ENCODE data around the gene SEC24B. TPM values are rescaled to one million over a fixed set of nuclear protein-coding genes. Genes with fewer than 3 reads are reported as not detected.

SEC24B gene
- total RNA-seq, 1 donor from 2014 or later, result 36.1 TPM

GRCh38 chr4:109465069-109465468 lies 31.5 kb downstream of the SEC24B start:
- intact Hi-C loops (cut with micrococcal nuclease), result no loop called here
- H3K27ac Mint-ChIP-seq, result no peak overlapping the region
- no peak for ATAC-seq (ENCODE audit: low read depth)
- ChIA-PET CTCF (no interaction called here), POLR2A (no interaction called here)
- H3K27me3 Mint-ChIP-seq, result no peaks in the 10 kb centered on the region
- H3K4me1 Mint-ChIP-seq, result peaks cover 26% of the 10 kb centered on the region
- no peak overlapping the region for H3K4me3 Mint-ChIP-seq
- no peak for DNase-seq
- no peak for TF ChIP-seq CTCF (IDR thresholded peaks at IDR 0.05)
- peaks cover 55% of the 10 kb centered on the region for H3K36me3 Mint-ChIP-seq (ENCODE audit: low read depth)
- H3K9me3 Mint-ChIP-seq, result no peaks in the 10 kb centered on the region

DNA sequence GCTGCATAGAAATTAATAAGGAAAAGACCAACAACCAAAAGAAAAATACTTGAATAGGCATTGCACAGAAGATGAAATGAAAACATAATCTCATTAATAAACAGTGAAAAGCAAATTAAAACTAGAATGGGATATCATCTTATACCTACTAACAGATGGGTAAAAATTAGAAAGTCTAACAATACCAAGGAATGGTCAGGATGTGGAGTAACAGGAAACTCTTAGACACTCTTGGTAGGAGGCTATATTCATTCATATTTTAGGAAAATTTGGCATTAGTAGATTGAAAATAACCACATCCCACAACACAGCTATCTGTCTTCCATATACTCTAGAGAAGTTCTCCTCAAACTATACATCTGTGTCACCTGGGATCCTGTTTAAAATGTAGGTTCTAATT lies 36.3 kb downstream of the SEC24B start:
- intact Hi-C loops (cut with micrococcal nuclease), result no loop called here

DNA sequence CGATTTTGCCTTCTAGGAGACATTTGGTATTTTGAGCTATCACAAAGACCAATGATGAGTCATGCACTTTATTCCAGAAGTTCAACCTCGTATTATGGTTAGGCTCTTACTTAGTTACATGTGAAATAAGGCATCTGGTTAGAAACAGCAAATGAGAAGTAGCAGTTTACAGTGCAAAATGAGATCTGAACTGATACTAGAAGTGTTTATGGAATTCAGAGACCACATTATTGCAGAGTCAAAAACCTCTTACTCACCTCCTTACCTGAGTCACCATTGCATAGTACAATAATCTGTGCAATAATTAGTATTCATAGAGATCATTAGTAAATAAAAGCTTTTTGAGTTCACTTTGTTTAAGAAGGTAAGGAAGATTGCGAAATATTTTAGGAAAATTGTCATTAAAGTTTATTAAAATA lies 38.7 kb downstream of the SEC24B start:
- H3K4me1 Mint-ChIP-seq, result peaks cover 28% of the 10 kb centered on the region
- ATAC-seq (ENCODE audit: low read depth), result no peak

More for the DNA sequence above, 36.3 kb downstream of the SEC24B start:
- ChIA-PET CTCF (no interaction called here), POLR2A (no interaction called here)
- no peaks in the 10 kb centered on the region for H3K27me3 Mint-ChIP-seq
- peaks cover 67% of the 10 kb centered on the region for H3K36me3 Mint-ChIP-seq (ENCODE audit: low read depth)
- DNase-seq (no peak), ATAC-seq (ENCODE audit: low read depth) (no peak)
- H3K27ac Mint-ChIP-seq, result no peak overlapping the region
- no peaks in the 10 kb centered on the region for H3K9me3 Mint-ChIP-seq
- no peak overlapping the region for H3K4me3 Mint-ChIP-seq
- H3K4me1 Mint-ChIP-seq, result peaks cover 28% of the 10 kb centered on the region
- no peak for TF ChIP-seq CTCF (IDR thresholded peaks at IDR 0.05)

DNA sequence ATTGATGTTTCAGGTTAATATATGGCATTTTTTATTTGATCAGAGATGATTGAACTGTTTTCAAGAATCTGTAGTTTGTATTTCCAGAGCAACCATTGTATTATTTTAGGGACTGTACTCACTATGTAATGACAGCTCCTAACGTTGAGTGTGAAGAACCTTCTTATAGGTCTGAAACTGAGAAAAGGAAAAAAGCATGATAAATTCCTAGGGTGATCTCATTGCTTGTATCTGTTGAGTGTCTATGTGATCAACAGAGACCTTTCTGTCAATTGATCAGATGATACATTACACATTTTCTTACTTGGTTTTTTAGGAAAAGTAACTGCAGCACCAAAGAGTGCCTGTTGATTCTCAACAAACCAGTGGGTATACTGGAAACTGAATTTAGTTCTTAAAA lies 40.2 kb downstream of the SEC24B start:
- TF ChIP-seq CTCF (IDR thresholded peaks at IDR 0.05), result no peak
- CTCF ChIA-PET, result no interaction called here
- peaks cover 57% of the 10 kb centered on the region for H3K36me3 Mint-ChIP-seq (ENCODE audit: low read depth)
- H3K27ac Mint-ChIP-seq, result no peak overlapping the region
- peaks cover 25% of the 10 kb centered on the region for H3K4me1 Mint-ChIP-seq
- no peaks in the 10 kb centered on the region for H3K9me3 Mint-ChIP-seq
- no peak for DNase-seq
- intact Hi-C loops (cut with micrococcal nuclease), result no loop called here
- no peak for ATAC-seq (ENCODE audit: low read depth)
- H3K27me3 Mint-ChIP-seq, result no peaks in the 10 kb centered on the region
- POLR2A ChIA-PET, result no interaction called here
- H3K4me3 Mint-ChIP-seq, result no peak overlapping the region

More for the DNA sequence above, 38.7 kb downstream of the SEC24B start:
- no peaks in the 10 kb centered on the region for H3K9me3 Mint-ChIP-seq
- H3K27me3 Mint-ChIP-seq, result no peaks in the 10 kb centered on the region
- H3K4me3 Mint-ChIP-seq, result no peak overlapping the region
- intact Hi-C loops (cut with micrococcal nuclease), result no loop called here
- ChIA-PET POLR2A (no interaction called here), CTCF (interaction anchor here (0.5 kb wide), 1 partner anchor 27 kb away, joined by 3 read pairs; no protein-coding TSS in a partner anchor)
- no peak for TF ChIP-seq CTCF (IDR thresholded peaks at IDR 0.05)
- H3K27ac Mint-ChIP-seq, result no peak overlapping the region
- H3K36me3 Mint-ChIP-seq (ENCODE audit: low read depth), result peaks cover 64% of the 10 kb centered on the region
- DNase-seq, result no peak

DNA sequence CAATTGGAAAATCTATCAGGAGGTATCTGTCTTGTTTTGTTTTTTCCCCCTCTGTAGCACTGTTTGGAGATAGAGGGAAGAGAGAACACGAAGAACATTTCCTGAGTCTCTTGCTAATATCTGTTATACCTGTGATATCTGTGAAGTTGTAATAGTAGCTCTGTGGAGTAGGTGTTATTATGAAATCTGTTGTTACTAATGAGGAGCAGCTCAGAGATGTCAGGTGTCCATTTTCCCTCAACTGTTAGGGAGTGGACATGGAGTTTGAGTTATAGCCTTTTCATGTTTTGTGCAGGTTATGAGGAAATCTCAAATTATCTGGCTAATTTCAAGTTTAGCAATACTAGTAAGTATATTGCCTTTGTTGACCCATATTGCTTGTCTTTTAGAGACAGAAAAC lies 52.4 kb downstream of the SEC24B start:
- Mint-ChIP-seq H3K4me3 (no peak overlapping the region), H3K27ac (no peak overlapping the region), H3K4me1 (peaks cover under 1% of the 10 kb centered on the region), H3K36me3 (ENCODE audit: low read depth) (peaks cover 62% of the 10 kb centered on the region), H3K27me3 (no peaks in the 10 kb centered on the region), H3K9me3 (no peaks in the 10 kb centered on the region)
- intact Hi-C loops (cut with micrococcal nuclease), result no loop called here
- POLR2A ChIA-PET, result no interaction called here
- CTCF ChIA-PET, result no interaction called here
- TF ChIP-seq CTCF (IDR thresholded peaks at IDR 0.05), result no peak
- DNase-seq, result no peak
- ATAC-seq (ENCODE audit: low read depth), result no peak
